AG04450 (cell line): ENCODE measurements around the gene FXYD7. TPM values are rescaled to one million over a fixed set of nuclear protein-coding genes. Genes with fewer than 3 reads are reported as not detected.

Source experiments
- CTCF ChIA-PET: fragments of 300-600, 350-600 bp; formaldehyde crosslinking; extraction: SDS; loops from one replicate; lab custom pipeline; 2022; ENCODE audit warnings: antibody characterized with exemption, inconsistent platforms; lab: Charles Lee
- POLR2A ChIA-PET: fragments of 350-600 bp; formaldehyde crosslinking; extraction: SDS; loops from one replicate; lab custom pipeline; 2021; ENCODE audit warnings: antibody characterized with exemption, inconsistent platforms; lab: Yijun Ruan, JAX
- DNase-seq: peaks from one replicate; pipeline ENCODE4 v3.0.0-alpha.2; 2011; ENCODE audit warnings: low read depth, low spot score
- H3K27ac ChIP-seq: one replicate; pipeline ENCODE4 v1.5.1; 2012; ENCODE audit warnings: low read depth, low read length, control low read depth
- H3K27me3 ChIP-seq: one replicate; pipeline ENCODE4 v1.6.0; 2012; ENCODE audit warnings: low read length; ENCODE audit not compliant: control insufficient read depth, insufficient read depth
- H3K4me3 ChIP-seq: 2 replicates; pipeline ENCODE4 v1.5.1; 2011; ENCODE audit warnings: mild to moderate bottlenecking, low read depth, low read length, control low read depth
- H3K9me3 ChIP-seq: 2 replicates; pipeline ENCODE4 v1.5.1; 2012; ENCODE audit warnings: low read length; ENCODE audit not compliant: control insufficient read depth, insufficient read depth
- CTCF ChIP-seq: IDR thresholded peaks from 2 replicates; pipeline ENCODE4 v1.5.1; 2011; ENCODE audit warnings: low read depth, low read length, control low read depth, inconsistent platforms
- polyA plus RNA-seq: library from polyadenylated mRNA; depleted of rRNA; stranded (reverse); fragments of >200 nt; gene quantifications from 2 replicates; pipeline ENCODE4 v1.2.3, GENCODE V29; 2011

The FXYD7 gene
- polyA plus RNA-seq, 1 experiment = not detected

- DNase-seq = no peak
- H3K4me3 ChIP-seq = no peak overlapping the region
- peaks cover 12% of the 10 kb centered on the region for H3K9me3 ChIP-seq
- ChIA-PET CTCF (no interaction called here), POLR2A (no interaction called here)
- TF ChIP-seq CTCF = no peak
- H3K27me3 ChIP-seq = peaks cover 3% of the 10 kb centered on the region
- no peak overlapping the region for H3K27ac ChIP-seq
Observed at GRCh38 chr19:35105411-35106290, 37.4 kb upstream of the FXYD7 start.

- Histone ChIP-seq H3K27me3 (peaks cover 3% of the 10 kb centered on the region), H3K9me3 (peaks cover 12% of the 10 kb centered on the region), H3K27ac (no peak overlapping the region), H3K4me3 (no peak overlapping the region)
- no peak for TF ChIP-seq CTCF
- POLR2A ChIA-PET = no interaction called here
- CTCF ChIA-PET = no interaction called here
- no peak for DNase-seq
Observed at GRCh38 chr19:35106291-35106583, 36.8 kb upstream of the FXYD7 start.

GRCh38 chr19:35106898-35107541 is 36.0 kb upstream of the FXYD7 start:
- no peak for DNase-seq
- no peak for TF ChIP-seq CTCF
- Histone ChIP-seq H3K27ac (no peak overlapping the region), H3K27me3 (peaks cover 3% of the 10 kb centered on the region), H3K4me3 (no peak overlapping the region), H3K9me3 (peaks cover 12% of the 10 kb centered on the region)
- ChIA-PET CTCF (interaction anchor here (0.6 kb wide), 1 partner anchor 34 kb away, joined by 6 read pairs; no protein-coding TSS in a partner anchor), POLR2A (no interaction called here)

- Histone ChIP-seq H3K4me3 (no peak overlapping the region), H3K9me3 (peaks cover 12% of the 10 kb centered on the region), H3K27ac (no peak overlapping the region), H3K27me3 (peaks cover 3% of the 10 kb centered on the region)
- no peak for TF ChIP-seq CTCF
- ChIA-PET CTCF (interaction anchor here (0.6 kb wide), 1 partner anchor 16 kb away, joined by 3 read pairs; no protein-coding TSS in a partner anchor), POLR2A (no interaction called here)
- DNase-seq = no peak
Observed at GRCh38 chr19:35107545-35107944, 35.5 kb upstream of the FXYD7 start.

GRCh38 chr19:35108730-35109129 is 34.3 kb upstream of the FXYD7 start:
- ChIA-PET POLR2A (no interaction called here), CTCF (no interaction called here)
- DNase-seq = no peak

More at GRCh38 chr19:35108730-35109129, 34.3 kb upstream of the FXYD7 start:
- Histone ChIP-seq H3K4me3 (no peak overlapping the region), H3K9me3 (peaks cover 12% of the 10 kb centered on the region), H3K27me3 (peaks cover 3% of the 10 kb centered on the region), H3K27ac (no peak overlapping the region)
- no peak for TF ChIP-seq CTCF
